ENCODE measurements around the gene ASMTL.

- TF ChIP-seq POLR2A (IDR thresholded peaks at IDR 0.05) (no peak), CTCF (IDR thresholded peaks at IDR 0.05) (no peak)
These were observed 41.3 kb upstream of the ASMTL start for GRCh38 chrX:1493877-1494510.

Data from vagina (tissue), 2 donors.